NCI-H1092 (cell line): Measurements from ENCODE around the gene SAMD3.
"Not testable (repeated sequence)": the region's sequence is repeated elsewhere in the genome, so short reads cannot be mapped to it uniquely, and the experiment has no call there.

Experiments
- DNase-seq: peaks from one replicate; lab custom pipeline; 2025; lab: John Stamatoyannopoulos, UW

Gene SAMD3

DNA sequence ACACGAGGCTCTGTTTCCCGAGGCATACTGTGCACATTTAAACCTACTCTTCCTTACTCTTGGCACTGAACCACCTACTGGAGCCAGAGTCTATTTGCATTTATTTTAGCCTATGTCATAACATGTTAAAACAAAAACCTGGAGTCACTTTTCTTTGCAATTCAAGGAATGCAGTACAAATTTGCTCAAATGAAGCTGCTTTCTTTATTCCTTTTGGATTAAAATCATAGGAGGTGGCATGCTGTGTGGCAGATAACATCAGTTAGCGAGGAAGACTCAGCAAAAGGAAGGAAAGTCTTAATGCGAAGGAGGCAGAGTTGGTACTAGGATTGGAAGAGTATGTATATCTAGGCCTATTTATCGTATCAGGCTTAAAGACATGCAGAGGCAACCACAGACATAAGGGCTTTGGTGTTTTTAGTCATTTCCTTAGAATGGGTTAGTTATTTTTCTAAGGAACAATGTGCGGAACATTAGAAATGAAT, 92.9 kb downstream of the SAMD3 start:
- no peak for DNase-seq

DNA sequence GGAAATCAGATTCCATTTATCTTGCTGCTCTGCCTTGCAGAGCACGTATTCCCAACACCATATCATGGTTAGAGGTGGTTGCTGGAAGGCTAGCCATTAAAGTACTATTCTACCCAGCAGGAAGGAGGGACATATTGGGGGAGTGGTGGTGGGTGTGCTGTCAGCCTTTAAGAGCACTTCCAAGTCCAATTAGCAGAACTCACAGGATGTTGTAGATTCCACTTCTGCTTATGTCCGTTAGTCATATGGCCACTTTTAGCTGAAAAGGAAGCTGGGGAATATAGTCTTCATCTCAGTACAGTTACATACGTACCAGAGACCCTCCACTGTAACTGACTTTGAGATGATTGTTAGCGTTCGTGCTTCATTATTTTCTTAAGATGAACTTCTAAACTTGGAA, 94.4 kb downstream of the SAMD3 start:
- DNase-seq: no peak

DNA sequence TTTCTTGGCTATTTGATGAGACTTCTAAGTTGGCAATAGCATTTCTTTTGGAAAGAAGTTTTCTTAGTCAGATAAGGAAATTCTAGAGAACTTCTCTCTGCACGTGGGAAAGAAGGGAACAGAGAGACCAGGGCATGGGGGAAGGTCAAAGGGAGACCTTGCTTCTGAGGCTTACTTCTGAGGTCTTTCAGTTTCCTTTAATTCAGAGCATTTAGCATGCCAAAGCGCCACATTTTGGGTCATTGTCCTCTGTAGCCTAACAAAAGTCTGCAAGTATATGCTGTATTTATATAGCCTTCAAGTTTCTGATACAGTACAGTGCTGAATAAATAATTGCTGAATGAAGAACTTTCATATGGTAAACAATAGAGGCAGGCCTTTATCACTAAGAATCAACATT, 95.6 kb downstream of the SAMD3 start:
- no peak for DNase-seq

DNA sequence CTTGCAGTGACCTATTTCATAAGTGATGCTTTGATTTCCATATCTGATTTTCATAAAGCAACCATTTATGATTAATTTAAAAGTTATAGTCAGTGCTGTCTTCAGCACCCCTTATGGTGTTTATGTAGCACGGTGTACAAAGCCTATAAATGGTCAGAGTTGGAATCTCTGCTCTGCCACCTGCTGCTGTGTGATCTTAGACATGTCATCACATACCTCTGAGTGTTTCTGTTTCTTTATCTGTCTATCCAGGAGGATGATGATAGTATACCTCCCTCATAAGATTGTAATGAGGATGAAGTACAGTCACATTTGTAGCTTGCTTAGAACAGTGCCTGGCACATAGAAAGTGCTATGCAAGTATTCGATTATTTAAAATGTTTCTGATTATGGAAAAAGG, 100.5 kb downstream of the SAMD3 start:
- no peak for DNase-seq

DNA sequence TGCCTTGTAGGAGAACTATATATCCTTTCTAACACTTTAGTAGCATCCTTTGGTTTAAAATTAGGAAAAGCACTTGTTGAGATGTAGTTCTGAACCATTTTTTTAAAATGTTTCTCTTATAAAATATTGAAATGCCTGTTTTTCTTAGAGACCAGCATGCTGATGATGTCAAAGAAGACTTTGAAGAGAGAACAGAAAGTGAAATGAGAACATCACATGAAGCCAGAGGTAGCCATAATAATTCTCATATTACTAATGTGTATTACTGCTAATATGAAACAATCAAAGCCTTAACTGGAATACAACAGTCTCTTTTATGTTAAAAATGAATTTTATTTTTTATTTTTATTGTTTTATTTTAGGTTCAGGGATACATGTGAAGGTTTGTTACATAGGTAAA, 102.0 kb downstream of the SAMD3 start:
- no peak for DNase-seq

DNA sequence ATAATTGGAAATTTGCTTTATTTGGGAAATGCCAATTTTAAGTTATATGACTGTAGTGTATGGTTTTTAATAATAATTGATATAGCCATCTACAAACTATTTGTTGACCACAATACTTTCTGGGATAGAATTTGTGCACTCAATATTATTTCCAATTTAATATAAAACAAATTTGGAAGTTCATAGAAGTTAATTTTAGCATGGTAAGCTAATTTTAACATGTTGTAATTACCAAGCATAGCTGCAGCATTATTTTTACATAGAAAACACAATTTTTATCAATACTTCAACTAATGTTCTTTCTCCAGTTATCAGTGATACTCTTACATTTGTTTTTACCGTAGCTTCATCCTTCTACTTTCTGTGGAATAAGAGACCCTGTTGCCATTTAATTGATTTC, 103.5 kb downstream of the SAMD3 start:
- no peak for DNase-seq

DNA sequence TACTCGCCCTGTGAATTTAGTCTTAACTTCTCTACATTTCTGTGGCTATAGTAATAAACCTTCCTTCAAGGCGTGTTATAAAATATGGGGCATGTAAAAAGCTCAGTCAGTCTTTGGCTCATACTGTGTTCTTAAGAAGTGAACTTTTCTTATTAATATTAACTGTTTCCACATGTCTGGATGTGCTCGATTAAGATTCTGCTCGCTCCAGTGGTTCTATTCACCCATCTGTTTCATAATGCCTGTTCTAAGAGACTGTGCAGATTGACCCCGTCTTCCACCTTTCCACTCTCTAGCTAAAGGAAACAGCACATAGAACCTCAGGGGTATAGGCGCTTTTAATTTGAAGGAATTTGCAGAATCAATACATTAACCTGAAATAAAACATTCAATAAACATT, 104.5 kb downstream of the SAMD3 start:
- DNase-seq: no peak

DNA sequence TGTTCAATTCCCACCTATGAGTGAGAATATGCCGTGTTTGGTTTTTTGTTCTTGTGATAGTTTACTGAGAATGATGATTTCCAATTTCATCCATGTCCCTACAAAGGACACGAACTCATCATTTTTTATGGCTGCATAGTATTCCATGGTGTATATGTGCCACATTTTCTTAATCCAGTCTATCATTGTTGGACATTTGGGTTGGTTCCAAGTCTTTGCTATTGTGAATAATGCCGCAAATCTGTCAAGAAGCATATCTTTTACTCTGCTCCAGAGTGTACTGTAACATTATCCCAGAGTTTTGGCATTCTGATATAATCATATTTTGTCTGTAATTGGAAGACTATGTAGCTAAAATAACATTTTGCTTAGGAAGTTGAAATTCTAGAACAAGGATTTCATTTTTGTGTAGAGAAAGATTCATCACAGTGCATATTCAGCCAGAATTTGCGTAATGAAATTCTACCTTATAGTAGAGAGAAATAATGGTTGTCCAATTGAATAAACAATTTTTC, 105.5 kb downstream of the SAMD3 start:
- not testable (repeated sequence) for DNase-seq

DNA sequence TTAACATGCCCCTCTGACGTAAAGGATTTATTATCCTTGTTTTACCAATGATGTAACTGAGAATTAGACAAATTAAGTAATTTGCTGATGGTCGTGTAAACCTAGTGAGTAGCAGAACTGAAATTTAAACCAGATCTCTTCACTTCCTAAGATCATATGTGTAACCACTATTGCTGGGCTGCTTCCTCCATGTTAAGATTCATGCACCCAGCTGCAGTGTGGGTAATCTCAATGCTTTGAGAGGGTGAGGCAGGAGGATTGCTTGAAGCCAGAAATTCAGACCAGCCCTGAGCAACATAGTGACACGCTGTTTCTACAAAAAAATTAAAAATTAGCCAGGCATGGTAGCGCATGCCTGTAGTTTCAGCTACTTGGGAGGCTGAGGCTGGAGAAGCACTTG, 106.5 kb downstream of the SAMD3 start:
- DNase-seq: no peak

DNA sequence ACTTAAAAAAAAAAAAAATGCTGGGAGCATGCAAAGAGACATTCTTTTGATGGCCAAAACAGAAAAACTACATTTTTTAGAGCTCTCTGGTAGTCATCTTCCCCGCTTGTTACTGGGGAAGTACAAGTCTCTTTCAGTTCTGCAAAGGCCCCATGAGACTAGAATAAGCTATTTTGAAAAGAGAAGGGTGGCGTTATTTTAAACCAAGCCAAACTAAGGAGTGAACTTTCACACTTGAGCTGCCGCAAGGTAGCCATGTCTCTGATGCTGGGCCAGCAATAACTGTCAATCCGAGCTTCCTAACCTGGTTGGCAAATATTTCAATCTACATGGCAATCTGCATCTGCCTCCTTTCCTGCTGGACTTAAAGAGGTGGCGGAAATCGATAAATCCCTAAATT, 107.7 kb downstream of the SAMD3 start:
- no peak for DNase-seq

DNA sequence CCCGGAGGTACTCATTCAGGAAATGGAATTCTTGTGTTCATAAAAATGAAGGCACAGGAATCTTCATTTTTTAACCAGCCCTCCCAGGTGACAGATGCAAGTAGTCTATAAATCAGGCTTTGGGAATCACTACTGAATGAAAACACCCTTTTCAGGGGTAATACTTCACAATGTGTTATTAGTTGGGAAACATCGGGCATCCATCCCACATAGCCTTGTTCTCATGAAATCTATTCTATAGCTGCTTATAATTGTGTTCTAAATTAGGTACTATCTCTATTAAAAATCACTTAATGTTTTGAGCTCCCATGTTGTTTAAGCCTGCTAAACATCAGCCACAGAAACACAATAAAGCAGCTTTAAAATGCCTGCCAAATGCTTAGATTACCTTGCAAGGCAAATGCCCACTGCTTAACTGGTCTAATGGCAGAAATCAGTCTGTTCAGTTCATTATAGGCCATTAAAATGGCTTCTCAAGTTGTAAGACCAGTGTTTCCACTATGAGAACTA, 109.5 kb downstream of the SAMD3 start:
- no peak for DNase-seq

DNA sequence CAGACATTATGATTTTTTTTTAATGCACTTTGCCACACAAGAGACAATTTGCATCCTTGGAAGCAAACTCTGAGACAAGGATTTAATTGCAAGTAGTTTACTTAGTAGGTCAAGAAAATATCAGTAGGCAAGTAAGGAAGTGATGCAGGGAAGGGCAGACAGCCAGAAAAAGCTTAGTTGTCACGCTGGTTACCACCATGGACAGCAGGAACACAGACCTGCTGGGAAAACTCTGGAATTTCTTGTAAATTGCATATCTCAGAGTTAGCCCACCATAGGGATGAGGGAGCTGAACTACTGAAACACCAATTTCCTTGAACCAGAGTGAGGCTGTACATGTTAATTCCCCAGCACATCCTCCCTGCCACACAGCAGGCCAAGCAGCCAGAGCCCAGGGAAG, 111.7 kb downstream of the SAMD3 start:
- DNase-seq: no peak

DNA sequence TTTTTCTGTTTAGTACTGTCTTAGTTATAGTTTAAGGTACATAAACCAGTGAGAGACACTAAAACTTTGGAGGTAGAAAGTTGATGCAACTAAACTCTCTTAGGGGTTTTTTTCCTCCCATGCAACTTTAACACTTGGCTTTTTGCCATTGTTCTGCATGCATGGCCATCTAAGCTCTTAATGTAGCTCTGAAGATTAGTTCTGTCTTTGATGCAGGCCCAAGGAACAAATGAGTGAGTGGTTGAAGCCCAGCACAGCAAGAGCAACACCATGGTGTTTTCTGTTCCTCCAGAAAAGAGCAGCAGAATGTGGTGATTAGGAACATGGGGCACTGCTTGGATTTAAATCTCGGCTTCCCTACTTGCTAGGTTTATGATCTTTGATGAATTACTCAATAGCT, 115.0 kb downstream of the SAMD3 start:
- no peak for DNase-seq

DNA sequence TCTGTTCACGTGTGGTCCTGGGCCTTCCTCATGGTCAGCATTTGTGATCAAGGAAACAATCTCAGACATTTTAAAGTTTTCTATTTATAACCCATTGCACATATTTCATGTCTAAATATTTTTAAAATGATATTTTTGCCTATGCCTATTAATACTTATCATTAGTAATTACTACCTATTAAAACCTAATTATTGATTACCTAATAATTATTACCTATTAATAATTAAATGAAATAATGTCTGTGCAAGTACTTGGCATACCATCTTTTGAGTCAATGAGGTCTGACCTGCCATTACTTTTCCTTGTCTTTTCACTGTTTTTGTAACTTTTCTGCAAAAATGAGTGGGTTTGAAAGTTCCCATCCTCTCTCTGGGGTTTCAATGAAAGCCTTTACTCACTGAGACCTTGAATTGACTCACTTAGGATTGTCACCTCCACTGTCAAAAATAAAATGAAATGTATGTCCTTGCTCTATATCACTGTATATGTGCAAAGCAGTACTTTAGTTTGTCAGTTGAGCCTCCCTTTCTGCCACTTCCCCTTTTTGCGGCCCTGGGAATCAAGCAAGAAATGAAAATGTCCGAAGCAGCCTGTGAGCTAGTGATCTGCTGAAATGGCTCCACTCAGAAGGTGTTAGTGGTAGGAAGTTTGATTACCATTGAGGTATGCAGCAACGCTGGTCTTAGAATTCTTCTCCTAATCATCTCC, 116.6 kb downstream of the SAMD3 start:
- no peak for DNase-seq

DNA sequence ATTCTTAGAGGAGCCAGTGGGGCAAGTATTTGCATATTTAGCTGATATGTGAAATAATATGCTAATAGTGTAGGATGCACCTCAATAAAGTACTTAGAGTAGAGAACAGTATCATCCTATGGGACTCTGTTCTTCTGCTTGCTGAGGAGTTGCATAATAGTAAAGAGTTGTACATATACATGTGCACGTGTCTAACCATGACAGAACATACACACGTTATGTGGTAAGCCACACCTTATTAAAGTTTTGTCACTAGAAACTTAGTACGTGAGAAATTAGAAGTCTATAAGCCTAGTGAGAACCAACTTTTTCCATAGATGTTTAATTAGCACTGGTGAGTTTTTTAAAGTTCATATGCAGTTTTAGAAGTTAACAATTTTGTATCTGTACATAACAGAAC, 123.6 kb downstream of the SAMD3 start:
- no peak for DNase-seq

DNA sequence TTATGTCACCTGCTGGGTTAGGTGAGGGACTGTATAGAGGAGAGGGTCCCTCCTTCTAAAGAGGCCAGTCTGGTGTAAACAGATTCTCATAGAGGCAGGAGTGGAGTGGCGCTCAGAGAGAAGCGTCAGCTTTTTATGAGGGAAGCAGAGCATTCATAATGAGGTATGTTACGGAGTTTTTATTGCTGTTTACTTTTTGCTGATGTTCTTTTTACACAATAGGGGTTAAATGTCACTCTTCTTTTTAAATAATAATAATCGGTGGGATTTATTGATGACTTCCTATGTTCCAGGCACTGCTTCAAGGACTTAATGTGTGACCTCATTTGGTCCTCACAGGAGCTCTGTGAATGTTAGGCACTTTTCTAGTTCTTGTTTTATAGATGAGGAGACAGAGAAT, 124.4 kb downstream of the SAMD3 start:
- DNase-seq: no peak
